Measurements from ENCODE around the gene SIRPB2. TPM values are rescaled to one million over a fixed set of nuclear protein-coding genes. Genes with fewer than 3 reads are reported as not detected.

SIRPB2 gene
- total and polyA plus RNA-seq, 2 donors from 2014 or later, result 0.86 to 8.2 TPM

- no peaks in the 10 kb centered on the region for H3K4me1 ChIP-seq (ENCODE audit: control insufficient read depth in 2 of 3, insufficient read depth in 2 of 3, low read depth in 1 of 3, low read length in 3 of 3)
- FAIRE-seq (no peak), DNase-seq (no peak)
- H3K27ac ChIP-seq (ENCODE audit: low read depth in 2 of 2, low read length in 2 of 2), result peak overlapping the region; percentile 35 to 70
- no peak overlapping the region for H3K4me3 ChIP-seq (ENCODE audit: low read length in 3 of 3)
- H3K36me3 ChIP-seq (ENCODE audit: control insufficient read depth in 2 of 3, insufficient read depth in 3 of 3, low read length in 3 of 3), result no peaks in the 10 kb centered on the region
- H3K9ac ChIP-seq (ENCODE audit: low read length in 3 of 3), result no peak overlapping the region
- H3K9me3 ChIP-seq (ENCODE audit: control insufficient read depth in 2 of 3, insufficient read depth in 1 of 3, low read length in 3 of 3), result no peaks in the 10 kb centered on the region
- intact Hi-C loops (cut with DNase I), result no loop called here
- TF ChIP-seq CTCF (IDR thresholded peaks at IDR 0.05; ENCODE audit: borderline replicate concordance, extremely low read depth, insufficient read depth), result no peak
- no peaks in the 10 kb centered on the region for H3K27me3 ChIP-seq (ENCODE audit: control insufficient read depth, insufficient read depth, low read length)
These were observed 501 bp downstream of the SIRPB2 start for GRCh38 chr20:1490643-1491195.

GRCh38 chr20:1489764-1490436 is 1.3 kb downstream of the SIRPB2 start:
- no peaks in the 10 kb centered on the region for H3K4me1 ChIP-seq (ENCODE audit: control insufficient read depth in 2 of 3, insufficient read depth in 2 of 3, low read depth in 1 of 3, low read length in 3 of 3)
- DNase-seq (no peak), FAIRE-seq (no peak)
- no peak for TF ChIP-seq CTCF (IDR thresholded peaks at IDR 0.05; ENCODE audit: borderline replicate concordance, extremely low read depth, insufficient read depth)
- no peak overlapping the region for H3K27ac ChIP-seq (ENCODE audit: low read depth in 2 of 2, low read length in 2 of 2)
- no peak overlapping the region for H3K9ac ChIP-seq (ENCODE audit: low read length in 3 of 3)
- H3K27me3 ChIP-seq (ENCODE audit: control insufficient read depth, insufficient read depth, low read length), result no peaks in the 10 kb centered on the region
- no peak overlapping the region for H3K4me3 ChIP-seq (ENCODE audit: low read length in 3 of 3)
- no peaks in the 10 kb centered on the region for H3K9me3 ChIP-seq (ENCODE audit: control insufficient read depth in 2 of 3, insufficient read depth in 1 of 3, low read length in 3 of 3)
- no peaks in the 10 kb centered on the region for H3K36me3 ChIP-seq (ENCODE audit: control insufficient read depth in 2 of 3, insufficient read depth in 3 of 3, low read length in 3 of 3)
- intact Hi-C loops (cut with DNase I), result no loop called here

GRCh38 chr20:1489325-1489724 is 1.9 kb downstream of the SIRPB2 start:
- Histone ChIP-seq H3K4me1 (ENCODE audit: control insufficient read depth in 2 of 3, insufficient read depth in 2 of 3, low read depth in 1 of 3, low read length in 3 of 3) (no peaks in the 10 kb centered on the region), H3K27ac (ENCODE audit: low read depth in 2 of 2, low read length in 2 of 2) (no peak overlapping the region), H3K9ac (ENCODE audit: low read length in 3 of 3) (no peak overlapping the region), H3K27me3 (ENCODE audit: control insufficient read depth, insufficient read depth, low read length) (no peaks in the 10 kb centered on the region), H3K4me3 (ENCODE audit: low read length in 3 of 3) (no peak overlapping the region), H3K9me3 (ENCODE audit: control insufficient read depth in 2 of 3, insufficient read depth in 1 of 3, low read length in 3 of 3) (no peaks in the 10 kb centered on the region), H3K36me3 (ENCODE audit: control insufficient read depth in 2 of 3, insufficient read depth in 3 of 3, low read length in 3 of 3) (no peaks in the 10 kb centered on the region)
- intact Hi-C loops (cut with DNase I), result no loop called here
- no peak for FAIRE-seq
- no peak for TF ChIP-seq CTCF (IDR thresholded peaks at IDR 0.05; ENCODE audit: borderline replicate concordance, extremely low read depth, insufficient read depth)
- no peak for DNase-seq

Measured in kidney (tissue), 14 donors.